ENCODE data around the gene SPRR5. TPM values are rescaled to one million over a fixed set of nuclear protein-coding genes. Genes with fewer than 3 reads are reported as not detected.

Gene SPRR5
- total RNA-seq, 1 donor from 2014 or later, result not detected

GRCh38 chr1:152912900-152913299 lies 34.1 kb upstream of the SPRR5 start:
- Mint-ChIP-seq H3K4me3 (ENCODE audit: unreplicated experiment) (no peak overlapping the region), H3K9me3 (ENCODE audit: low read depth) (peaks cover 2% of the 10 kb centered on the region), H3K27me3 (ENCODE audit: low read depth) (peaks cover 2% of the 10 kb centered on the region)

GRCh38 chr1:152917794-152918193 lies 29.2 kb upstream of the SPRR5 start:
- TF ChIP-seq, protein P1, sequence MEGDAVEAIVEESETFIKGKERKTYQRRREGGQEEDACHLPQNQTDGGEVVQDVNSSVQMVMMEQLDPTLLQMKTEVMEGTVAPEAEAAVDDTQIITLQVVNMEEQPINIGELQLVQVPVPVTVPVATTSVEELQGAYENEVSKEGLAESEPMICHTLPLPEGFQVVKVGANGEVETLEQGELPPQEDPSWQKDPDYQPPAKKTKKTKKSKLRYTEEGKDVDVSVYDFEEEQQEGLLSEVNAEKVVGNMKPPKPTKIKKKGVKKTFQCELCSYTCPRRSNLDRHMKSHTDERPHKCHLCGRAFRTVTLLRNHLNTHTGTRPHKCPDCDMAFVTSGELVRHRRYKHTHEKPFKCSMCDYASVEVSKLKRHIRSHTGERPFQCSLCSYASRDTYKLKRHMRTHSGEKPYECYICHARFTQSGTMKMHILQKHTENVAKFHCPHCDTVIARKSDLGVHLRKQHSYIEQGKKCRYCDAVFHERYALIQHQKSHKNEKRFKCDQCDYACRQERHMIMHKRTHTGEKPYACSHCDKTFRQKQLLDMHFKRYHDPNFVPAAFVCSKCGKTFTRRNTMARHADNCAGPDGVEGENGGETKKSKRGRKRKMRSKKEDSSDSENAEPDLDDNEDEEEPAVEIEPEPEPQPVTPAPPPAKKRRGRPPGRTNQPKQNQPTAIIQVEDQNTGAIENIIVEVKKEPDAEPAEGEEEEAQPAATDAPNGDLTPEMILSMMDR (IDR thresholded peaks at IDR 0.05), result peak; percentile 20
- DNase-seq (ENCODE audit: low spot score), result no peak
- Mint-ChIP-seq H3K27ac (ENCODE audit: unreplicated experiment) (no peak overlapping the region), H3K4me3 (ENCODE audit: unreplicated experiment) (no peak overlapping the region), H3K36me3 (ENCODE audit: low read depth) (no peaks in the 10 kb centered on the region), H3K4me1 (ENCODE audit: low read depth) (no peaks in the 10 kb centered on the region), H3K9me3 (ENCODE audit: low read depth) (peaks cover 7% of the 10 kb centered on the region), H3K27me3 (ENCODE audit: low read depth) (peaks cover 2% of the 10 kb centered on the region)

More at GRCh38 chr1:152912900-152913299, 34.1 kb upstream of the SPRR5 start:
- Mint-ChIP-seq H3K36me3 (ENCODE audit: low read depth) (no peaks in the 10 kb centered on the region), H3K4me1 (ENCODE audit: low read depth) (no peaks in the 10 kb centered on the region), H3K27ac (ENCODE audit: unreplicated experiment) (no peak overlapping the region)
- TF ChIP-seq, protein P1 (IDR thresholded peaks at IDR 0.05), result no peak
- no peak for DNase-seq (ENCODE audit: low spot score)

- Mint-ChIP-seq H3K27ac (ENCODE audit: unreplicated experiment) (no peak overlapping the region), H3K4me1 (ENCODE audit: low read depth) (no peaks in the 10 kb centered on the region), H3K4me3 (ENCODE audit: unreplicated experiment) (no peak overlapping the region), H3K9me3 (ENCODE audit: low read depth) (peaks cover 7% of the 10 kb centered on the region), H3K27me3 (ENCODE audit: low read depth) (no peaks in the 10 kb centered on the region), H3K36me3 (ENCODE audit: low read depth) (no peaks in the 10 kb centered on the region)
- TF ChIP-seq, protein P1 (IDR thresholded peaks at IDR 0.05), result no peak
- DNase-seq (ENCODE audit: low spot score), result no peak
Observed at GRCh38 chr1:152919071-152919470, 27.9 kb upstream of the SPRR5 start.

- H3K27me3 Mint-ChIP-seq (ENCODE audit: low read depth), result no peaks in the 10 kb centered on the region
- H3K36me3 Mint-ChIP-seq (ENCODE audit: low read depth), result no peaks in the 10 kb centered on the region
- no peak for DNase-seq (ENCODE audit: low spot score)
- H3K9me3 Mint-ChIP-seq (ENCODE audit: low read depth), result peaks cover 4% of the 10 kb centered on the region
- no peak overlapping the region for H3K27ac Mint-ChIP-seq (ENCODE audit: unreplicated experiment)
- TF ChIP-seq, protein P1 (IDR thresholded peaks at IDR 0.05), result no peak
- no peak overlapping the region for H3K4me3 Mint-ChIP-seq (ENCODE audit: unreplicated experiment)
- H3K4me1 Mint-ChIP-seq (ENCODE audit: low read depth), result no peaks in the 10 kb centered on the region
Observed at GRCh38 chr1:152924191-152924590, 22.8 kb upstream of the SPRR5 start.

- peaks cover 4% of the 10 kb centered on the region for H3K9me3 Mint-ChIP-seq (ENCODE audit: low read depth)
- no peak overlapping the region for H3K27ac Mint-ChIP-seq (ENCODE audit: unreplicated experiment)
- H3K4me1 Mint-ChIP-seq (ENCODE audit: low read depth), result no peaks in the 10 kb centered on the region
- TF ChIP-seq, protein P1 (IDR thresholded peaks at IDR 0.05), result peak; percentile 22
- no peaks in the 10 kb centered on the region for H3K27me3 Mint-ChIP-seq (ENCODE audit: low read depth)
- no peak overlapping the region for H3K4me3 Mint-ChIP-seq (ENCODE audit: unreplicated experiment)
- DNase-seq (ENCODE audit: low spot score), result no peak
- no peaks in the 10 kb centered on the region for H3K36me3 Mint-ChIP-seq (ENCODE audit: low read depth)
Observed at GRCh38 chr1:152926091-152926490, 20.9 kb upstream of the SPRR5 start.
